Epithelial cell of esophagus (primary cell): ENCODE measurements around the gene FKBP2.

Source experiments
- DNase-seq: peaks from one replicate; pipeline ENCODE4 v3.0.0; 2010; ENCODE audit warnings: low read depth
- H3K4me3 ChIP-seq: 2 replicates; pipeline ENCODE4 v1.5.1; 2011; ENCODE audit warnings: mild to moderate bottlenecking, low read length, control low read depth
- TF ChIP-seq, protein P1 (sequence below): IDR thresholded peaks from 2 replicates; pipeline ENCODE4 v1.5.1; 2011; ENCODE audit warnings: low read depth, mild to moderate bottlenecking, low read length, control low read depth, inconsistent platforms; ENCODE audit not compliant: insufficient read depth; ENCODE audit errors: missing control alignments

Gene FKBP2

DNA sequence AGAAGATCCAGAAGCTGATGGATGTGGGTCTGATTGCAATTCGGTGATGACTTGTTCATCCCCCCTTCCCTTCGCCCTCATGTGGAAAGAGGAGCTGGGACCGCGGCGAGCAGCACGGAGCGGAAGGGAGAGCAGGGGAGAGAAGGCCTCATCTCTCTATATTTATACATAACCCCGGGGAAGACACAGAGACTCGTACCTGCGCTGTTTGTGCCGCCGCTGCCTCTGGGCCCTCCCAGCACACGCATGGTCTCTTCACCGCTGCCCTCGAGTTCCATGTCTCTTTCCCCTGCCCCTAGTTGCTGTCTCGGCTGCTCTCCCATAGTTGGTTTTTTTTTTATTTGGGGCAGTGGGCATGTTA lies 36.8 kb upstream of the FKBP2 start:
- no peak for DNase-seq
- no peak overlapping the region for H3K4me3 ChIP-seq
- TF ChIP-seq, protein P1, sequence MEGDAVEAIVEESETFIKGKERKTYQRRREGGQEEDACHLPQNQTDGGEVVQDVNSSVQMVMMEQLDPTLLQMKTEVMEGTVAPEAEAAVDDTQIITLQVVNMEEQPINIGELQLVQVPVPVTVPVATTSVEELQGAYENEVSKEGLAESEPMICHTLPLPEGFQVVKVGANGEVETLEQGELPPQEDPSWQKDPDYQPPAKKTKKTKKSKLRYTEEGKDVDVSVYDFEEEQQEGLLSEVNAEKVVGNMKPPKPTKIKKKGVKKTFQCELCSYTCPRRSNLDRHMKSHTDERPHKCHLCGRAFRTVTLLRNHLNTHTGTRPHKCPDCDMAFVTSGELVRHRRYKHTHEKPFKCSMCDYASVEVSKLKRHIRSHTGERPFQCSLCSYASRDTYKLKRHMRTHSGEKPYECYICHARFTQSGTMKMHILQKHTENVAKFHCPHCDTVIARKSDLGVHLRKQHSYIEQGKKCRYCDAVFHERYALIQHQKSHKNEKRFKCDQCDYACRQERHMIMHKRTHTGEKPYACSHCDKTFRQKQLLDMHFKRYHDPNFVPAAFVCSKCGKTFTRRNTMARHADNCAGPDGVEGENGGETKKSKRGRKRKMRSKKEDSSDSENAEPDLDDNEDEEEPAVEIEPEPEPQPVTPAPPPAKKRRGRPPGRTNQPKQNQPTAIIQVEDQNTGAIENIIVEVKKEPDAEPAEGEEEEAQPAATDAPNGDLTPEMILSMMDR: no peak

DNA sequence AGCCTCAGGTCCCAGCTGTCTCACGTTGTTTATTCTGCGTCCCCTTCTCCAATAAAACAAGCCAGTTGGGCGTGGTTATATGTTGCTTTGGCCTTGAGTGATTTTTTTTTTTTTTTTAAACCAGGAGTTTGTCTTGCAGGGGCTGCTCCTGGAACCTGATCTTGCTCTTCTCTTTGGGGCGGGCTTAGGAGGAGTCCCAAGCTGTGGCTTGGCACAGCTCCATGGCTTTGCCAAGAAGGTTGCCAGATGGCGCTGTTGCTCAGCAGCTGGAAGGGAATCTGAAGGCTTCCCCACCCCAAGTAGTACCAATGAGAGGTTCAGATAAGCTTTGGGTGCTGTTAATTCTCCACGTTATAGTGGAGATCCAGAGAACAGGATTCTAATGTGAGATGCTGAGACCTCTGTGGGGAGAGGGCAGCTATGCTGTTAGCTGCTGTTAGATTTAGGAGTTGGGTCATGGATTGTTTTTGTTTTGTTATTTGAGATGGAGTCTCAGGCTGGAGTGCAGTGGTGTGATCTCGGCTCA lies 36.4 kb upstream of the FKBP2 start:
- DNase-seq: peak; percentile 94
- no peak overlapping the region for H3K4me3 ChIP-seq
- TF ChIP-seq, protein P1: peak; percentile 88

DNA sequence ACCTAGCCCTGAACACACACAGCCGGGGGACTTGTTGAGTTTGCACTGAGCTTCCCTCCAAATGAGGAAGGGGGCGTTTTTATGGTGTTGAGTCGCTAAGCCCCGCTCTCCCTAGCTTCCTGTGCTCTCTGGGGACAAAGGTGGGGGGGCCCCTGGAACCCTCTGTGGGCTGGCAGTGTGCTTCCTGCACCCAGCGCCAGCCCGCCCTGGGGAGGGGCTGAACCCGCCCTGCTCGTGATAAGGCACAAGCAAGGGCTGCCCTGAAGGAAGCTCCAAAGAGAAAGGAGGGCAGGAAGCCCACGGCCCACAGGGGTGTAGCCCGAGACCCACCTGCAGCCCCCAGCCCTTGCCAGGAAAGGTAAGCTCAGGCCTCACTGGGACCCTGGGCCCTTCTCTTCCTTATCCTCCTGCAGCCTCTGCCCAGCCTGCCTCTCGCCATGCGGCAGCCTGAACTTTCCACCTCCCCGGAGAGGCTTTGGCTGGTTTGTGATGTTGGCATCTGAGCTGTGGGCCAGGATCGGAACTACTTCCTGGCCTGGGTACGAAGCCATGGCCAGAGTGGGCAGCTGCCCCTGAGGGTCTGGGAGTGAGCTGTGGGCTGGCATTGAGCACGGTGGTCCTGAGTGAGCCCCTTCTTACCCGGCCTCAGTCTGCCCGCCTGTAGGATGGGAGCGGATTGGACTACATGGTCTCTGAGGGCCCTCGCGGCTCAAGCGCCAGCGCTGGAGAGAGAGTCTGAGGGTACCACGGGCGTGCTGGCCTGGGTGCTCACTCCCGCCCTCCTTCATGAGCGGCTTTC lies 34.2 kb upstream of the FKBP2 start, which contains the start of gene FERMT3:
Gene FERMT3 (plus strand): TSS at position 265 of the 799 bp plus-strand sequence. CDS start 644 bp downstream, outside the sequence.
- no peak within 1 kb of the TSS for H3K4me3 ChIP-seq
- DNase-seq: no peak
- TF ChIP-seq, protein P1: no peak

DNA sequence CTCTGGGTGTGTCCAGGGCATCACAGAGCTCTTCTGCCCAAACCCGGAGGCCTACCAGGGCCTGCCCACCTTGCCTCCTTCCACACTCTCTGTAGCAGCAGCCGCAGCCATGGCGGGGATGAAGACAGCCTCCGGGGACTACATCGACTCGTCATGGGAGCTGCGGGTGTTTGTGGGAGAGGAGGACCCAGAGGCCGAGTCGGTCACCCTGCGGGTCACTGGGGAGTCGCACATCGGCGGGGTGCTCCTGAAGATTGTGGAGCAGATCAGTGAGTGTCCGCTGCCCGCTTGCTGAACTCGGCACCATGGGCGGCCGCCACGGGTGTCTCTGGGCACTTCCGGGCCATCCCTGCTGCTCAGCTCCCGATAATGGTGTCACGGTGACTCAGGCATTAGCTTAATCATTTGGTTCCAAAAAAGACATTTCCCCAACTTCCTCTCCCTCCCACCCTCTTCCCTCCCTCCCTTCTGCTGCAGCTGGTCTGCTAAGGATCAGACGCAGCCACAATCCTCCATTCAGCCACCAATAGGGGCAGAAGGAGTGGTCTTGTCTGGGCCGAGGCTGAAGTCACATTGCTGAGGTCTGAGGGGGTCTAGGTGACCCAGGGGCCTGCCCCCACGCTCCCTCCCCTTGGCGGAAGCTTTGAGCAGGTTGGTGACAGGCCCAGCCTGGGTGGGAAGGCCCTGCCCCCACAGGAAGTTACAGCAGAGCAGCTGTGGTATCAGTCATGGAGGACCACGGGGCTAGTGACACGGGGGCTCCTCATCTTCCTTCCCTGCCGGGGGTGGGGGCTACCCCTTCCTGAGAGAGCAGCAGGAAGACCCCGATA lies 33.4 kb upstream of the FKBP2 start:
- DNase-seq: no peak
- TF ChIP-seq, protein P1: no peak
- H3K4me3 ChIP-seq: no peak overlapping the region

DNA sequence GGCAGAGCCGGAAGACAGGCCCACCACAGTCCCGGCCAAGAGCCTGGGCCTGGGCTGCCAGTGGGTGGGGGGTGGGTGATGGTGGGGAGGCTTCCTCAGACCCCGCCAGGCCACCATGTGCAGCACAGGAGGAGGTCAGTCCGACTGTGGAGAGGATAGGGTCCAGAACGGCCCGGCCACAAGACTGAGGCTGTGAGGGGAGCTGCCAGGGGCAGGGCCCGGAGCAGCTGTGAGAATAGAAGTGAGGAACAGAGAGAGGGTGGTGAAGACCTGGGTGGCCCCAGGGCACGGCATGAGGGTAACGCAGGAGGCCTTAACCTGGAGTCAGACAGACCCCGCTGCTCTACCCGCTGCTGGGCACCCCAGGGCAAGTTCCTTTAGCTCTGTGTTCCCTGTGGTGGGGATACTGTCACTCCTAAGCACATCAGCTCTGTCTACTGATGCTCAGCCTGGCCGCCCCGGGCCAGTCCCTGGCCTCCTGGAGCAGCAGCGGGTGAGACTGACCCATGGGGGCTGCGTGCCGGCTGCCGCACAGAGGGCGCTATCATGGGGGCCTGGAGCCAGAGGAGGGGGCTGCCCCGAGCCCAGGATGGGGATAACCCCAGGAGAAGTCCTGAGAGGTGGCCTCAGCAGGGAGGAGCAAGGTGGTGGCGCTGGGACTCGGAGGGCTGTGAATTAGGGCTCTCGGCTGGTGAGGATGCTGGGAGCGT lies 32.7 kb upstream of the FKBP2 start:
- TF ChIP-seq, protein P1: no peak
- no peak overlapping the region for H3K4me3 ChIP-seq
- no peak for DNase-seq

DNA sequence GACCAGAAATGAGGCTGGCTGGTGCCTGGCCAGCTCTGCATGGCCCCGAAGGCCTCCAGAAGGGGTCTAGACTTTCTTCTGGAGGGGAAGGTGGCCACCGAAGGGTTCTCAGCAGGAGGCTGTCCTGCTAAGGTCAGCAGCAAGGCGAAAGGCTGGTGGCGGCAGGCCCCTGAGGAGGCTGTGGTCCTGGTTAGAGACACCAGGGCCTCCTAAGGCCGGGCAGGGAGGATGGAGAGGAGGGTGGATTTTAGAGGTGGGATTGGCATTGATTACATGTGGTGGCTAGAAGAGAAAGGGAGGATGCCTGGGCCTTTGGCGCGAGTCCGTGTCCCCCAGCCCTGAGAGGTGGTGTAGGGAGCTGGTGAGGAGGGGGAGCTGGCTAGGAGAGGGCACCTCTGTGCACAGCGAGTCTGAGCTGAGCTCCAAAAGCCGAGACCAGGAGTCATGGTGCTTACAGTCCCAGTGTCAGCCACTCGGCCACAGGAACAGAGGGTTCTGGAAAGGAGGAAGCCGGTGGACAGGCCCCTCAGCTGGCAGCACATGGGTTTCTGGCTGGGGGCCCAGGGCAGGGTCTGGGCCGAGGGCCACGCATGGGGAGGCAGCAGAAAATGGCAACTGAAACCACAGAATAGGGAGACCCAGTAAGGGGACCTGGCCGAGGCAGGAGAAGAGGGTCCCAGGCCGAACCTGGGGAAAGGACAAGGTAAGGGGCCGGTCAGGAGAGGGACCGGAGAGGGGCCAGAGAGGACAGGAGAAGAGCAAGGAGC lies 31.9 kb upstream of the FKBP2 start:
- TF ChIP-seq, protein P1: no peak
- no peak for DNase-seq
- H3K4me3 ChIP-seq: no peak overlapping the region
